ENCODE results near the gene SLC39A11. TPM values are rescaled to one million over a fixed set of nuclear protein-coding genes. Genes with fewer than 3 reads are reported as not detected.

Gene SLC39A11
- total RNA-seq, 1 experiment from 2014 or later = 57.1 TPM

DNA sequence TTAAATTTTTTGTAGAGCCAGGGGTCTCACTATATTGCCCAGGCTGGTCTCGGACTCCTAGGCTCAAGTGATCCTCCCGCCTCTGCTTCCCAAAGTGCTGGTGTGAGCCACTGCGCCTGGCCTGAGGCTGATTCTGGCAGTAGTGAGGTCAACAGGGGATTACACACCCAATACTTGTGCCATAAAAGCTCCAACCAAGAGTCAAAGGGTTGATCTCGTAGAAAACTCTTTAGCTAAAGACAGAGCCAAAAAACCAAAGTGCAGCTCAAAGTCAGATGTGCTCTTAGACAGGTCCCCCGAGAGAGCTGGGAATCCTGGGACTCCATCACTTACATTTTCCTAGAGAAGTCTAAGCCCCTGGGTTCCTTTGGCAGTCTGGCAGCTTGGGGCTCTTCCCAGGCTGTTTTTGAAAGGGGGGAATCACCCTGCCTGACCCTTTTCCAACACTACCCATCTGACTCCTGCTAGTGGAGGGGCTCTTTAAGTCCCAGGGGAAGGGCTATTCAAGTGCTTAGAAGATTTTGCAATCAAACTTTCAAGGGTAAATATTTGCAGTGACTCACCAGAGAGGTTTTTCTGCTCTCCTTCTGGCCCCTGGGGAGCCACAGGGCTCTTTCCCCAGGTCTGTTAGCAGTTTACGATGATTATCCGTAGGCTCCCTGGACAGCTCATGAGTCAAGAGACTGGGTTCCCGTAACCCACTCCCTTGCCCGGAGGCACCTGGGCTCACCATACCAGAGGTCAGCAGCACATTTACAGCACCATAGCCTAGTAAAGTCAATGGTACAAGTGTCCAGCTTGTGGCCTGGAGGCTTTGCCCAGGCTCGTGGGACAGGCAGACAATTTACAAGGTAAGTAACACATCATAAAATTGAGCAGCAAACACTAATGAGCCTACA is 408.7 kb downstream of the SLC39A11 start:
- peak overlapping the region; percentile 34; the same call in 1 of the 2 replicates for H3K4me3 ChIP-seq
- H2AFZ ChIP-seq = no peak overlapping the region
- peak; percentile 92 to 100 for DNase-seq
- peaks cover 13% of the 10 kb centered on the region; the same call in 1 of the 2 replicates for H3K79me2 ChIP-seq (ENCODE audit: low read depth)
- TSS peak; percentile 47 for BruUV-seq (replicated peaks)
- H4K20me1 ChIP-seq (ENCODE audit: insufficient read depth) = no peaks in the 10 kb centered on the region
- ChIA-PET POLR2A (ENCODE audit: unreplicated experiment) (interaction anchor here (0.5 to 1.1 kb wide), 10 partner anchors 9 to 291 kb away, joined by 3 to 22 read pairs (median 4); no protein-coding TSS in a partner anchor), CTCF (interaction anchor here (0.7 to 1.5 kb wide), 3 partner anchors 33 to 746 kb away, joined by 3 to 4 read pairs (median 3); no protein-coding TSS in a partner anchor)
- H3K27ac ChIP-seq = peak overlapping the region; percentile 86
- peak overlapping the region; percentile 73 for H3K4me2 ChIP-seq
- H3K9me3 ChIP-seq (ENCODE audit: insufficient read depth, low read depth) = no peaks in the 10 kb centered on the region
- intact Hi-C loops (cut with micrococcal nuclease; ENCODE audit: unreplicated experiment) = loop anchor here (1.0 to 2.0 kb wide), 5 partner anchors 22 to 94 kb away; no protein-coding TSS in a partner anchor
- H3K36me3 ChIP-seq (ENCODE audit: low read depth) = no peaks in the 10 kb centered on the region
- H3K27me3 ChIP-seq (ENCODE audit: insufficient read depth, low read depth) = no peaks in the 10 kb centered on the region
- peaks cover 55% of the 10 kb centered on the region for H3F3A ChIP-seq (ENCODE audit: insufficient read depth, low read depth)
- no peak for TF ChIP-seq EZH2 (IDR thresholded peaks at IDR 0.05; ENCODE audit: low read depth)
- TF ChIP-seq, protein P1, sequence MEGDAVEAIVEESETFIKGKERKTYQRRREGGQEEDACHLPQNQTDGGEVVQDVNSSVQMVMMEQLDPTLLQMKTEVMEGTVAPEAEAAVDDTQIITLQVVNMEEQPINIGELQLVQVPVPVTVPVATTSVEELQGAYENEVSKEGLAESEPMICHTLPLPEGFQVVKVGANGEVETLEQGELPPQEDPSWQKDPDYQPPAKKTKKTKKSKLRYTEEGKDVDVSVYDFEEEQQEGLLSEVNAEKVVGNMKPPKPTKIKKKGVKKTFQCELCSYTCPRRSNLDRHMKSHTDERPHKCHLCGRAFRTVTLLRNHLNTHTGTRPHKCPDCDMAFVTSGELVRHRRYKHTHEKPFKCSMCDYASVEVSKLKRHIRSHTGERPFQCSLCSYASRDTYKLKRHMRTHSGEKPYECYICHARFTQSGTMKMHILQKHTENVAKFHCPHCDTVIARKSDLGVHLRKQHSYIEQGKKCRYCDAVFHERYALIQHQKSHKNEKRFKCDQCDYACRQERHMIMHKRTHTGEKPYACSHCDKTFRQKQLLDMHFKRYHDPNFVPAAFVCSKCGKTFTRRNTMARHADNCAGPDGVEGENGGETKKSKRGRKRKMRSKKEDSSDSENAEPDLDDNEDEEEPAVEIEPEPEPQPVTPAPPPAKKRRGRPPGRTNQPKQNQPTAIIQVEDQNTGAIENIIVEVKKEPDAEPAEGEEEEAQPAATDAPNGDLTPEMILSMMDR (conservative IDR thresholded peaks at IDR 0.05) = no peak
- peaks cover 62% of the 10 kb centered on the region for H3K4me1 ChIP-seq (replicated peaks; ENCODE audit: insufficient read depth)
- no peaks in the 10 kb centered on the region for H3K9me2 ChIP-seq (ENCODE audit: insufficient read depth)

DNA sequence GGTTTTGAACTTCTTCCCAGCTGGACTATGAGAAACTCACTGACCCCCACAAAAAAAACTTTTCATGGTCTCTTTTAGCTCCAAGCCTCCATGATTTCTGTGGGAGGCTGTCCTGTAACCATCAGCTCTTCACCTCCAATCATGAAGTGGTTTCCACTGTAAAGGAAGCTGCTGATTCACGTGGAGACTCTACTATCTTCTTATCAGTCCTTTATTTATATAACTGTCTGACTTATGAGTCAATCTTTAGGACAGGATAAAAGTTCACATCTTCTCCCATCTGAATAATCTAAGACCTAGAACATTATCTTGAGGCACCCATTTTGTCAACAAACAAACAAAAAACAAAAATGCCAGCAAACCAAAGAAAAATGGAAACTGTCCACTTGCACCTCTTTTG is 409.9 kb downstream of the SLC39A11 start:
- Histone ChIP-seq H3K79me2 (ENCODE audit: low read depth) (peaks cover 13% of the 10 kb centered on the region; the same call in 1 of the 2 replicates), H3K4me1 (replicated peaks; ENCODE audit: insufficient read depth) (peaks cover 62% of the 10 kb centered on the region), H3K4me3 (no peak overlapping the region), H3F3A (ENCODE audit: insufficient read depth, low read depth) (peaks cover 55% of the 10 kb centered on the region), H2AFZ (no peak overlapping the region), H4K20me1 (ENCODE audit: insufficient read depth) (no peaks in the 10 kb centered on the region), H3K27ac (peak overlapping the region; percentile 86), H3K36me3 (ENCODE audit: low read depth) (no peaks in the 10 kb centered on the region), H3K9me2 (ENCODE audit: insufficient read depth) (no peaks in the 10 kb centered on the region), H3K9me3 (ENCODE audit: insufficient read depth, low read depth) (no peaks in the 10 kb centered on the region), H3K27me3 (ENCODE audit: insufficient read depth, low read depth) (no peaks in the 10 kb centered on the region), H3K4me2 (peak overlapping the region; percentile 72)
- CTCF ChIA-PET = interaction anchor here (0.7 kb wide), 1 partner anchor 45 kb away, joined by 4 read pairs; no protein-coding TSS in a partner anchor
- peak in 1 of 2 experiments; percentile 64 for DNase-seq
- TF ChIP-seq, protein P1 (conservative IDR thresholded peaks at IDR 0.05) = no peak
- TF ChIP-seq EZH2 (IDR thresholded peaks at IDR 0.05; ENCODE audit: low read depth) = no peak
- intact Hi-C loops (cut with micrococcal nuclease; ENCODE audit: unreplicated experiment) = loop anchor here (2.0 kb wide), 1 partner anchor 48 kb away; no protein-coding TSS in a partner anchor
- BruUV-seq (replicated peaks) = no TSS peak
- POLR2A ChIA-PET (ENCODE audit: unreplicated experiment) = interaction anchor here (0.5 to 0.6 kb wide), 3 partner anchors 35 to 786 kb away, joined by 3 to 4 read pairs (median 4); no protein-coding TSS in a partner anchor

DNA sequence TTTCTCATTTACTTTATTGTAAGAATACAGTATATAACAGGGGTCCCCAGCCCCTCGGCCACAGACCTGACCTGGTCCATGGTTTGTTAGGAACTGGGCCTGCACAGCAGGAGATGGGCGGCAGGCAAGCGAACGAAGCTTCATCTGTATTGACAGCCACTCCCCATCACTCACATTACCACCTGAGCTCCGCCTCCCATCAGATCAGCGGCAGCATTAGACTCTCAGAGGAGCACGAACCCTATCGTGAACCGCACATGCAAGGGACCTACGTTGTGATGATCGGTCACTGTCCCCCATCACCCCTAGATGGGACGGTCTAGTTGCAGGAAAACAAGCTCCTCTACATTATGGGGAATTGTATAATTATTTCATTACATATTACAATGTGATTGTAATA is 410.6 kb downstream of the SLC39A11 start:
- intact Hi-C loops (cut with micrococcal nuclease; ENCODE audit: unreplicated experiment) = loop anchor here (2.0 kb wide), 1 partner anchor 47 kb away; no protein-coding TSS in a partner anchor
- no peaks in the 10 kb centered on the region for H3K9me3 ChIP-seq (ENCODE audit: insufficient read depth, low read depth)
- H3K36me3 ChIP-seq (ENCODE audit: low read depth) = no peaks in the 10 kb centered on the region
- BruUV-seq (replicated peaks) = no TSS peak
- H2AFZ ChIP-seq = no peak overlapping the region
- H3K27me3 ChIP-seq (ENCODE audit: insufficient read depth, low read depth) = no peaks in the 10 kb centered on the region
- no peak overlapping the region for H3K4me3 ChIP-seq
- peaks cover 55% of the 10 kb centered on the region for H3F3A ChIP-seq (ENCODE audit: insufficient read depth, low read depth)
- no peak for DNase-seq
- H3K27ac ChIP-seq = peak overlapping the region; percentile 86; the same call in 1 of the 2 replicates
- H3K4me1 ChIP-seq (replicated peaks; ENCODE audit: insufficient read depth) = peaks cover 62% of the 10 kb centered on the region
- POLR2A ChIA-PET (ENCODE audit: unreplicated experiment) = interaction anchor here (0.6 kb wide), 2 partner anchors 36 to 79 kb away, joined by 3 read pairs; no protein-coding TSS in a partner anchor
- H4K20me1 ChIP-seq (ENCODE audit: insufficient read depth) = no peaks in the 10 kb centered on the region
- TF ChIP-seq, protein P1 (conservative IDR thresholded peaks at IDR 0.05) = no peak
- no peak for TF ChIP-seq EZH2 (IDR thresholded peaks at IDR 0.05; ENCODE audit: low read depth)
- no peaks in the 10 kb centered on the region for H3K9me2 ChIP-seq (ENCODE audit: insufficient read depth)
- CTCF ChIA-PET = interaction anchor here (0.7 kb wide), 1 partner anchor 46 kb away, joined by 4 read pairs; no protein-coding TSS in a partner anchor
- H3K79me2 ChIP-seq (ENCODE audit: low read depth) = peaks cover 13% of the 10 kb centered on the region; the same call in 1 of the 2 replicates
- H3K4me2 ChIP-seq = peak overlapping the region; percentile 72

Data from PC-9 (cell line).